Central memory CD4-positive, alpha-beta T cell (primary cell): ENCODE measurements around the gene STAP2.
"Not testable (repeated sequence)": the region's sequence is repeated elsewhere in the genome, so short reads cannot be mapped to it uniquely, and the experiment has no call there.

Source experiments
- DNase-seq: peaks from one replicate; pipeline ENCODE4 v3.0.0; 2022

STAP2 gene

GRCh38 chr19:4357095-4357797 is 18.6 kb upstream of the STAP2 start:
- DNase-seq, result no peak

- DNase-seq, result no peak
Observed at GRCh38 chr19:4354897-4355296, 16.3 kb upstream of the STAP2 start.

- DNase-seq, result no peak
Observed at GRCh38 chr19:4354282-4354681, 15.7 kb upstream of the STAP2 start.

- peak; percentile 46 for DNase-seq
Observed at GRCh38 chr19:4352701-4353121, 14.1 kb upstream of the STAP2 start.

GRCh38 chr19:4350726-4351125 is 12.1 kb upstream of the STAP2 start:
- no peak for DNase-seq

- DNase-seq, result no peak
Observed at GRCh38 chr19:4350111-4350510, 11.5 kb upstream of the STAP2 start.

- not testable (repeated sequence) for DNase-seq
Observed at GRCh38 chr19:4349225-4349624, 10.6 kb upstream of the STAP2 start.

GRCh38 chr19:4347521-4347920 is 8.9 kb upstream of the STAP2 start:
- no peak for DNase-seq

GRCh38 chr19:4346020-4346383 is 7.4 kb upstream of the STAP2 start:
- DNase-seq, result no peak

- no peak for DNase-seq
Observed at GRCh38 chr19:4345342-4346019, 6.9 kb upstream of the STAP2 start.

- DNase-seq, result peak; percentile 90
Observed at GRCh38 chr19:4343370-4344307, 5.0 kb upstream of the STAP2 start, which contains the start of gene MPND. MPND (plus strand) TSS chr19:4343562; CDS start chr19:4343594, 32 bp downstream.

- peak; percentile 97 for DNase-seq
Observed at GRCh38 chr19:4342615-4343369, 4.2 kb upstream of the STAP2 start.

- no peak for DNase-seq
Observed at GRCh38 chr19:4342314-4342614, 3.6 kb upstream of the STAP2 start.

GRCh38 chr19:4337906-4338440 is 654 bp downstream of the STAP2 start:
- DNase-seq, result no peak

GRCh38 chr19:4334929-4335570 is 3.6 kb downstream of the STAP2 start:
- no peak for DNase-seq

GRCh38 chr19:4329858-4330257 is 8.8 kb downstream of the STAP2 start:
- no peak for DNase-seq

GRCh38 chr19:4328991-4329681 is 9.5 kb downstream of the STAP2 start:
- not testable (repeated sequence) for DNase-seq

- peak; percentile 86 for DNase-seq
Observed at GRCh38 chr19:4328243-4328990, 10.2 kb downstream of the STAP2 start.

- no peak for DNase-seq
Observed at GRCh38 chr19:4327877-4328242, 10.8 kb downstream of the STAP2 start.

GRCh38 chr19:4327252-4327876 is 11.3 kb downstream of the STAP2 start:
- peak; percentile 47 for DNase-seq
